ENCODE measurements around the gene FAM135A. TPM values are rescaled to one million over a fixed set of nuclear protein-coding genes. Genes with fewer than 3 reads are reported as not detected.
"Not testable (repeated sequence)": the region's sequence is repeated elsewhere in the genome, so short reads cannot be mapped to it uniquely, and the experiment has no call there.

FAM135A gene
- total and polyA plus RNA-seq, 4 donors = 2.7 to 15.6 (median 5.8) TPM

- TF ChIP-seq ZBTB33 (IDR thresholded peaks at IDR 0.05) (no peak), MAX (IDR thresholded peaks at IDR 0.05) (no peak), FOXA1 (IDR thresholded peaks at IDR 0.05) (no peak), NR2F2 (IDR thresholded peaks at IDR 0.05) (no peak), FOXA2 (IDR thresholded peaks at IDR 0.05) (no peak), HNF4A (conservative IDR thresholded peaks at IDR 0.05) (peak in 1 of 2 donors; percentile 73), RAD21 (IDR thresholded peaks at IDR 0.05) (peak; percentile 15 to 44)
- Histone ChIP-seq H3K9ac (ENCODE audit: low read depth in 1 of 2, low read length in 2 of 2) (no peak overlapping the region), H3K27me3 (ENCODE audit: control insufficient read depth in 4 of 4, insufficient read depth in 4 of 4, low read length in 3 of 4) (no peaks in the 10 kb centered on the region), H3K4me1 (ENCODE audit: control insufficient read depth in 4 of 4, insufficient read depth in 4 of 4, low read length in 3 of 4) (no peaks in the 10 kb centered on the region), H3K9me3 (ENCODE audit: control insufficient read depth in 4 of 4, low read length in 3 of 4) (no peaks in the 10 kb centered on the region), H3K27ac (ENCODE audit: low read depth in 1 of 2, low read length in 2 of 2) (no peak overlapping the region), H3K36me3 (ENCODE audit: control insufficient read depth in 4 of 4, insufficient read depth in 3 of 4, low read depth in 1 of 4, low read length in 3 of 4) (no peaks in the 10 kb centered on the region), H3K4me3 (ENCODE audit: low read depth in 1 of 3, low read length in 3 of 3) (no peak overlapping the region)
- 98% methylated on average over 1 of the region's 1 CpG for WGBS
- no peak for DNase-seq (ENCODE audit: low spot score)
Measured at GRCh38 chr6:70551566-70551965, 138.3 kb downstream of the FAM135A start.

- not testable (repeated sequence) for H3K9ac ChIP-seq (ENCODE audit: low read depth in 1 of 2, low read length in 2 of 2)
- 97% methylated on average over 13 of the region's 13 CpGs for WGBS
Measured at GRCh38 chr6:70552286-70552940, 139.1 kb downstream of the FAM135A start.

GRCh38 chr6:70552974-70553373 lies 139.7 kb downstream of the FAM135A start:
- no peak for DNase-seq (ENCODE audit: low spot score)
- Histone ChIP-seq H3K4me3 (ENCODE audit: low read depth in 1 of 3, low read length in 3 of 3) (no peak overlapping the region), H3K9me3 (ENCODE audit: control insufficient read depth in 4 of 4, low read length in 3 of 4) (no peaks in the 10 kb centered on the region), H3K36me3 (ENCODE audit: control insufficient read depth in 4 of 4, insufficient read depth in 3 of 4, low read depth in 1 of 4, low read length in 3 of 4) (no peaks in the 10 kb centered on the region), H3K4me1 (ENCODE audit: control insufficient read depth in 4 of 4, insufficient read depth in 4 of 4, low read length in 3 of 4) (no peaks in the 10 kb centered on the region), H3K27ac (ENCODE audit: low read depth in 1 of 2, low read length in 2 of 2) (no peak overlapping the region), H3K9ac (ENCODE audit: low read depth in 1 of 2, low read length in 2 of 2) (no peak overlapping the region), H3K27me3 (ENCODE audit: control insufficient read depth in 4 of 4, insufficient read depth in 4 of 4, low read length in 3 of 4) (no peaks in the 10 kb centered on the region)
- 97% methylated on average over 1 of the region's 1 CpG for whole genome bisulfite sequencing
- no peak for TF ChIP-seq EGR1 (IDR thresholded peaks at IDR 0.05; ENCODE audit: low read depth in 2 of 2)
- TF ChIP-seq FOXA1 (IDR thresholded peaks at IDR 0.05) = no peak
- TF ChIP-seq ATF3 (IDR thresholded peaks at IDR 0.05) = no peak
- no peak for TF ChIP-seq RAD21 (IDR thresholded peaks at IDR 0.05)
- no peak for TF ChIP-seq HNF4A (conservative IDR thresholded peaks at IDR 0.05)
- TF ChIP-seq TAF1 (conservative IDR thresholded peaks at IDR 0.05) = no peak
- no peak for TF ChIP-seq YY1 (IDR thresholded peaks at IDR 0.05)
- TF ChIP-seq FOXA2 (IDR thresholded peaks at IDR 0.05) = no peak
- TF ChIP-seq HNF4G (IDR thresholded peaks at IDR 0.05) = no peak
- TF ChIP-seq CTCF (IDR thresholded peaks at IDR 0.05; ENCODE audit: low read depth, low read length, missing input control) = no peak

More at GRCh38 chr6:70552286-70552940, 139.1 kb downstream of the FAM135A start:
- H3K4me3 ChIP-seq (ENCODE audit: low read depth in 1 of 3, low read length in 3 of 3); H3K27me3 ChIP-seq (ENCODE audit: control insufficient read depth in 4 of 4, insufficient read depth in 4 of 4, low read length in 3 of 4); H3K9me3 ChIP-seq (ENCODE audit: control insufficient read depth in 4 of 4, low read length in 3 of 4); DNase-seq (ENCODE audit: low spot score); H3K27ac ChIP-seq (ENCODE audit: low read depth in 1 of 2, low read length in 2 of 2); H3K36me3 ChIP-seq (ENCODE audit: control insufficient read depth in 4 of 4, insufficient read depth in 3 of 4, low read depth in 1 of 4, low read length in 3 of 4); H3K4me1 ChIP-seq (ENCODE audit: control insufficient read depth in 4 of 4, insufficient read depth in 4 of 4, low read length in 3 of 4): not testable (repeated sequence)

All from liver (tissue), 9 donors.